Measurements from ENCODE around the gene WWOX.

Gene WWOX

GRCh38 chr16:78635807-78636206, 536.4 kb downstream of the WWOX start:
- DNase-seq: no peak

GRCh38 chr16:78638371-78638770, 538.9 kb downstream of the WWOX start:
- DNase-seq: no peak

- no peak for DNase-seq
Measured at GRCh38 chr16:78639775-78640174, 540.3 kb downstream of the WWOX start.

- no peak for DNase-seq
Measured at GRCh38 chr16:78640886-78641285, 541.4 kb downstream of the WWOX start.

- no peak for DNase-seq
Measured at GRCh38 chr16:78641433-78641832, 542.0 kb downstream of the WWOX start.

GRCh38 chr16:78642621-78643285, 543.3 kb downstream of the WWOX start:
- DNase-seq: no peak

- no peak for DNase-seq
Measured at GRCh38 chr16:78645657-78646056, 546.2 kb downstream of the WWOX start.

- no peak for DNase-seq
Measured at GRCh38 chr16:78647019-78647418, 547.6 kb downstream of the WWOX start.

- DNase-seq: no peak
Measured at GRCh38 chr16:78647491-78647890, 548.0 kb downstream of the WWOX start.

- DNase-seq: no peak
Measured at GRCh38 chr16:78648517-78648916, 549.1 kb downstream of the WWOX start.

- no peak for DNase-seq
Measured at GRCh38 chr16:78650339-78651074, 551.1 kb downstream of the WWOX start.

GRCh38 chr16:78654929-78655328, 555.5 kb downstream of the WWOX start:
- DNase-seq: no peak

- DNase-seq: no peak
Measured at GRCh38 chr16:78655331-78656113, 556.1 kb downstream of the WWOX start.

GRCh38 chr16:78656887-78657286, 557.4 kb downstream of the WWOX start:
- no peak for DNase-seq

GRCh38 chr16:78659216-78659615, 559.8 kb downstream of the WWOX start:
- no peak for DNase-seq

- peak; percentile 97 for DNase-seq
Measured at GRCh38 chr16:78659668-78660217, 560.3 kb downstream of the WWOX start.

GRCh38 chr16:78660795-78661194, 561.3 kb downstream of the WWOX start:
- DNase-seq: no peak

- no peak for DNase-seq
Measured at GRCh38 chr16:78663690-78664089, 564.2 kb downstream of the WWOX start.

- DNase-seq: no peak
Measured at GRCh38 chr16:78664811-78665772, 565.6 kb downstream of the WWOX start.

- DNase-seq: no peak
Measured at GRCh38 chr16:78666318-78666717, 566.9 kb downstream of the WWOX start.

GRCh38 chr16:78667675-78668074, 568.2 kb downstream of the WWOX start:
- DNase-seq: no peak

GRCh38 chr16:78668393-78668792, 568.9 kb downstream of the WWOX start:
- DNase-seq: no peak
